ENCODE measurements around the gene CBARP. TPM values are rescaled to one million over a fixed set of nuclear protein-coding genes. Genes with fewer than 3 reads are reported as not detected.

Gene CBARP
- total and polyA plus RNA-seq, 7 donors: 0.41 to 19.0 (median 0.88) TPM

- 1 to 2% (median 2%) methylated on average over 40 to 67 of the region's 67 CpGs for WGBS, 3 donors
- ATAC-seq: no peak
- H3K36me3 ChIP-seq (ENCODE audit: insufficient read depth in 1 of 2, low read depth in 1 of 2): peaks cover 5 to 37% of the 10 kb centered on the region in 2 donors
- no peak for DNase-seq
- peak overlapping the region; percentile 80 for H3K4me3 ChIP-seq
- peak overlapping the region; percentile 99 for H3K27ac ChIP-seq
- peaks cover 51% of the 10 kb centered on the region for H3K4me1 ChIP-seq
- TF ChIP-seq CTCF (IDR thresholded peaks at IDR 0.05): no peak
- H3K9me3 ChIP-seq: no peaks in the 10 kb centered on the region
- no peaks in the 10 kb centered on the region for H3K27me3 ChIP-seq (ENCODE audit: insufficient read depth in 3 of 3, low read length in 2 of 3)
- intact Hi-C loops (cut with DNase I): no loop called here
Observed at GRCh38 chr19:1249990-1250436, 12.2 kb upstream of the CBARP start.

GRCh38 chr19:1249298-1249989 lies 11.6 kb upstream of the CBARP start:
- DNase-seq (peak; percentile 94 to 96), ATAC-seq (peak; percentile 1 to 26 (median 2))
- WGBS, 3 donors: 0 to 1% (median 0%) methylated on average over 11 to 102 of the region's 102 CpGs
- H3K9me3 ChIP-seq: no peaks in the 10 kb centered on the region
- TF ChIP-seq CTCF (IDR thresholded peaks at IDR 0.05): no peak
- peak overlapping the region; percentile 99 for H3K27ac ChIP-seq
- H3K4me1 ChIP-seq: peaks cover 52% of the 10 kb centered on the region
- H3K4me3 ChIP-seq: peak overlapping the region; percentile 80
- no peaks in the 10 kb centered on the region for H3K27me3 ChIP-seq (ENCODE audit: insufficient read depth in 3 of 3, low read length in 2 of 3)
- H3K36me3 ChIP-seq (ENCODE audit: insufficient read depth in 1 of 2, low read depth in 1 of 2): peaks cover 4 to 31% of the 10 kb centered on the region in 2 donors
- intact Hi-C loops (cut with DNase I): no loop called here

GRCh38 chr19:1248786-1249297 lies 11.0 kb upstream of the CBARP start:
- ATAC-seq (peak; percentile 8 to 20 (median 10)), DNase-seq (peak; percentile 89 to 93)
- intact Hi-C loops (cut with DNase I): no loop called here
- Histone ChIP-seq H3K27me3 (ENCODE audit: insufficient read depth in 3 of 3, low read length in 2 of 3) (no peaks in the 10 kb centered on the region), H3K36me3 (ENCODE audit: insufficient read depth in 1 of 2, low read depth in 1 of 2) (peaks cover 0 to 25% of the 10 kb centered on the region in 2 donors), H3K27ac (peak overlapping the region; percentile 99), H3K4me3 (peak overlapping the region; percentile 80), H3K9me3 (no peaks in the 10 kb centered on the region), H3K4me1 (peaks cover 51% of the 10 kb centered on the region)
- TF ChIP-seq CTCF (IDR thresholded peaks at IDR 0.05): peak; percentile 76
- 0 to 2% (median 1%) methylated on average over 17 to 72 of the region's 74 CpGs for WGBS, 3 donors

GRCh38 chr19:1248139-1248785 lies 10.5 kb upstream of the CBARP start, which contains the start of gene MIDN:
TSS of gene MIDN (plus strand) at chr19:1248583. CDS start at chr19:1250297, 1,714 bp downstream.
- intact Hi-C loops (cut with DNase I): no loop called here
- peak; percentile 41 to 49 (median 46) for ATAC-seq
- H3K4me1 ChIP-seq: peaks cover 51% of the 10 kb centered on the region
- H3K27ac ChIP-seq: peak within 1 kb of the TSS; percentile 99
- H3K4me3 ChIP-seq: peak within 1 kb of the TSS; percentile 80
- H3K9me3 ChIP-seq: no peaks in the 10 kb centered on the region
- DNase-seq: peak; percentile 91 to 96
- WGBS, 3 donors: 1 to 2% (median 1%) methylated on average over 34 to 60 of the region's 60 CpGs
- peak; percentile 44 for TF ChIP-seq CTCF (IDR thresholded peaks at IDR 0.05)
- H3K36me3 ChIP-seq (ENCODE audit: insufficient read depth in 1 of 2, low read depth in 1 of 2): peaks cover 0 to 20% of the 10 kb centered on the region in 2 donors
- H3K27me3 ChIP-seq (ENCODE audit: insufficient read depth in 3 of 3, low read length in 2 of 3): no peaks in the 10 kb centered on the region

Measured in psoas muscle (tissue), 8 donors.